HCT116 (cell line): ENCODE measurements around the gene ANKRD6. TPM values are rescaled to one million over a fixed set of nuclear protein-coding genes. Genes with fewer than 3 reads are reported as not detected.

Experiments
- ATAC-seq: fragments of 200-7000 bp; cut with Tn5 transposase; 2 replicates; pipeline ENCODE4 v1.9.1; 2020; ENCODE audit warnings: mild to moderate bottlenecking, moderate library complexity
- BruUV-seq: library from RNA; stranded (reverse); fragments of 400-500 nt; replicated peaks from 2 replicates; lab custom pipeline; 2021; lab: Mats Ljungman, UMichigan
- CTCF ChIA-PET: fragments of 300-600 bp; sonication (Branson Sonifier 250); formaldehyde crosslinking; loops from one replicate; lab custom pipeline; 2021; ENCODE audit warnings: antibody characterized with exemption; lab: Charles Lee
- POLR2A ChIA-PET: fragments of 300-600, 350-600 bp; sonication (Branson Sonifier 250); formaldehyde crosslinking; loops from one replicate; lab custom pipeline; 2021; ENCODE audit warnings: antibody characterized with exemption; lab: Charles Lee
- RAD21 ChIA-PET, 2 experiments: fragments of 300-600 bp; sonication (Branson Sonifier 250); formaldehyde crosslinking; loops; one replicate each; lab custom pipeline; 2023; ENCODE audit warnings: low total read pairs in 2 of 2; ENCODE audit not compliant: uncharacterized antibody in 2 of 2, unreplicated experiment in 2 of 2, low non-redundant PET in 1 of 2; lab: Charles Lee
- DNase-seq: peaks from one replicate; pipeline ENCODE4 v3.0.0-alpha.2; 2010; ENCODE audit warnings: low read depth, low spot score
- H2AFZ ChIP-seq: fragments of 200-600 bp; shearing (Covaris generic), sonication (generic); 2 replicates; pipeline ENCODE4 v1.6.1; 2017; ENCODE audit warnings: low read depth, mixed run types, mixed read lengths, antibody characterized with exemption, low read length; ENCODE audit not compliant: poor library complexity, severe bottlenecking
- H3K27ac ChIP-seq: 2 replicates; pipeline ENCODE4 v1.5.1; 2012; ENCODE audit warnings: low read depth, low read length
- H3K27me3 ChIP-seq: fragments of 200-600 bp; sonication (generic); 2 replicates; pipeline ENCODE4 v1.6.1; 2016; ENCODE audit warnings: mixed run types, low read length, mixed read lengths; ENCODE audit not compliant: insufficient read depth
- H3K36me3 ChIP-seq, 2 experiments: fragments of 200-500 bp in 1 of 2; fragments of 200-600 bp in 1 of 2; sonication (Bioruptor generic) in 1 of 2; sonication (generic) in 1 of 2; 2 replicates each; pipeline versions ENCODE4 v1.5.1 to v1.6.1; 2014 to 2016; ENCODE audit warnings: low read length in 2 of 2, inconsistent platforms in 1 of 2, mixed read lengths in 1 of 2, mixed run types in 1 of 2; ENCODE audit not compliant: insufficient read depth in 2 of 2, control insufficient read depth in 1 of 2
- H3K4me1 ChIP-seq, 2 experiments: fragments of 200-600 bp in 1 of 2; sonication (generic) in 1 of 2; 2 replicates each; pipeline versions ENCODE4 v1.5.1 to v1.6.1; 2012 to 2017; ENCODE audit warnings: low read length in 2 of 2, inconsistent platforms in 1 of 2, mild to moderate bottlenecking in 1 of 2, mixed read lengths in 1 of 2, mixed run types in 1 of 2, moderate library complexity in 1 of 2; ENCODE audit not compliant: insufficient read depth in 2 of 2, control insufficient read depth in 1 of 2
- H3K4me2 ChIP-seq: fragments of 200-600 bp; sonication (generic); 2 replicates; pipeline ENCODE4 v1.6.1; 2017; ENCODE audit warnings: mixed run types, low read length, mixed read lengths
- H3K4me3 ChIP-seq, 2 experiments: fragments of 200-600 bp in 1 of 2; sonication (generic) in 1 of 2; replicated peaks in 1 of 2; 2 replicates each; pipeline ENCODE4 v1.5.1; 2011 to 2016; ENCODE audit warnings: low read length in 2 of 2, control low read depth in 1 of 2, low read depth in 1 of 2, mild to moderate bottlenecking in 1 of 2, mixed read lengths in 1 of 2, mixed run types in 1 of 2
- H3K79me2 ChIP-seq: fragments of 200-600 bp; sonication (generic); 2 replicates; pipeline ENCODE4 v1.6.1; 2017; ENCODE audit warnings: mild to moderate bottlenecking, mixed run types, low read length, moderate library complexity, mixed read lengths; ENCODE audit not compliant: insufficient read depth
- H3K9ac ChIP-seq: fragments of 200-600 bp; sonication (generic); 2 replicates; pipeline ENCODE4 v1.6.1; 2016; ENCODE audit warnings: low read length, mixed read lengths
- H3K9me2 ChIP-seq: fragments of 200-600 bp; sonication (generic), shearing (Covaris generic); 2 replicates; pipeline ENCODE4 v1.6.1; 2017; ENCODE audit warnings: mixed run types, mild to moderate bottlenecking, moderate library complexity; ENCODE audit not compliant: insufficient read depth
- H3K9me3 ChIP-seq, 2 experiments: fragments of 200-500 bp in 1 of 2; fragments of 200-600 bp in 1 of 2; sonication (Bioruptor generic) in 1 of 2; sonication (generic) in 1 of 2; 2 replicates each; pipeline ENCODE4 v1.6.1; 2014 to 2017; ENCODE audit warnings: low read length in 2 of 2, mixed read lengths in 2 of 2, inconsistent platforms in 1 of 2, low read depth in 1 of 2, mild to moderate bottlenecking in 1 of 2, mixed run types in 1 of 2, moderate library complexity in 1 of 2; ENCODE audit not compliant: control insufficient read depth in 1 of 2, insufficient read depth in 1 of 2
- H4K20me1 ChIP-seq: fragments of 200-600 bp; sonication (generic), shearing (Covaris generic); 2 replicates; pipeline ENCODE4 v1.6.1; 2017; ENCODE audit warnings: mixed run types, mild to moderate bottlenecking, moderate library complexity; ENCODE audit not compliant: insufficient read depth
- CBX3 ChIP-seq: IDR thresholded peaks from 2 replicates; pipeline ENCODE4 v1.6.1; 2012; ENCODE audit warnings: low read depth
- CEBPB ChIP-seq: IDR thresholded peaks from 2 replicates; pipeline ENCODE4 v1.6.1; 2012; ENCODE audit warnings: low read depth
- CTCF ChIP-seq, 3 experiments: fragments of 200-600 bp in 1 of 3; sonication (generic) in 1 of 3; IDR thresholded peaks in 2 of 3; conservative IDR thresholded peaks in 1 of 3; 2 replicates each; pipeline ENCODE4 v1.5.1; 2012 to 2017; ENCODE audit warnings: low read depth in 2 of 3, low read length in 2 of 3, antibody characterized with exemption in 1 of 3, borderline replicate concordance in 1 of 3, control low read depth in 1 of 3, mild to moderate bottlenecking in 1 of 3, mixed read lengths in 1 of 3, mixed run types in 1 of 3, moderate library complexity in 1 of 3; ENCODE audit not compliant: insufficient read depth in 1 of 3
- EGR1 ChIP-seq: IDR thresholded peaks from 2 replicates; pipeline ENCODE4 v1.6.1; 2012; ENCODE audit warnings: low read depth
- ELF1 ChIP-seq: IDR thresholded peaks from 2 replicates; pipeline ENCODE4 v1.6.1; 2012; ENCODE audit warnings: low read depth, borderline replicate concordance
- EZH2 ChIP-seq: fragments of 200-600 bp; sonication (generic); IDR thresholded peaks from 2 replicates; pipeline ENCODE4 v1.6.1; 2017; ENCODE audit warnings: antibody characterized with exemption, mixed run types
- EZH2phosphoT487 ChIP-seq: fragments of 200-600 bp; IDR thresholded peaks from 2 replicates; pipeline ENCODE4 v1.6.1; 2018; ENCODE audit warnings: antibody characterized with exemption, borderline replicate concordance
- JUND ChIP-seq: IDR thresholded peaks from 2 replicates; pipeline ENCODE4 v1.6.1; 2012
- MAX ChIP-seq: IDR thresholded peaks from 2 replicates; pipeline ENCODE4 v1.6.1; 2012
- POLR2A ChIP-seq: IDR thresholded peaks from 2 replicates; pipeline ENCODE4 v1.7.0; 2011; ENCODE audit warnings: borderline replicate concordance; ENCODE audit not compliant: insufficient read depth, insufficient read length; ENCODE audit errors: extremely low read depth
- POLR2AphosphoS5 ChIP-seq: IDR thresholded peaks from 2 replicates; pipeline ENCODE4 v1.6.1; 2011; ENCODE audit warnings: mild to moderate bottlenecking, low read depth, low read length, moderate library complexity
- RAD21 ChIP-seq: IDR thresholded peaks from 2 replicates; pipeline ENCODE4 v1.6.1; 2012; ENCODE audit warnings: low read depth, mild to moderate bottlenecking
- REST ChIP-seq: IDR thresholded peaks from 2 replicates; pipeline ENCODE4 v1.6.1; 2012; ENCODE audit warnings: low read depth
- SIN3A ChIP-seq: IDR thresholded peaks from 2 replicates; pipeline ENCODE4 v1.6.1; 2012; ENCODE audit warnings: low read depth
- SP1 ChIP-seq: IDR thresholded peaks from 2 replicates; pipeline ENCODE4 v1.6.1; 2012; ENCODE audit warnings: low read depth
- TCF7L2 ChIP-seq: IDR thresholded peaks from 2 replicates; pipeline ENCODE4 v1.7.0; 2011; ENCODE audit warnings: borderline replicate concordance, inconsistent platforms; ENCODE audit not compliant: insufficient read depth, insufficient read length; ENCODE audit errors: extremely low read depth
- YY1 ChIP-seq: IDR thresholded peaks from 2 replicates; pipeline ENCODE4 v1.6.1; 2011; ENCODE audit warnings: low read length, low read depth, moderate library complexity, mild to moderate bottlenecking; ENCODE audit not compliant: insufficient replicate concordance; ENCODE audit errors: extremely low read depth
- ZBTB33 ChIP-seq: IDR thresholded peaks from 2 replicates; pipeline ENCODE4 v1.6.1; 2011; ENCODE audit warnings: mild to moderate bottlenecking, low read length, moderate library complexity; ENCODE audit not compliant: insufficient replicate concordance; ENCODE audit errors: extremely low read depth
- ZFX ChIP-seq: fragments of 450-650 bp; IDR thresholded peaks from 2 replicates; pipeline ENCODE4 v1.6.1; 2017
- ZNF274 ChIP-seq: fragments of 200-500 bp; sonication (Bioruptor generic); IDR thresholded peaks from 2 replicates; pipeline ENCODE4 v1.6.1; 2014; ENCODE audit warnings: mild to moderate bottlenecking, low read depth, low read length, inconsistent platforms
- intact Hi-C: fragments of 100-400 bp; cut with micrococcal nuclease; formaldehyde crosslinking; loops from 2 replicates; pipeline ENCODE4 v1.10.0; 2022
- total RNA-seq: library from RNA; stranded (reverse); gene quantifications from one replicate; pipeline ENCODE4 v1.2.1, GENCODE V29; 2021; ENCODE audit not compliant: unreplicated experiment

Gene ANKRD6
- total RNA-seq, 1 experiment from 2014 or later = 9.9 TPM

GRCh38 chr6:89459501-89459900, 26.5 kb downstream of the ANKRD6 start:
- TF ChIP-seq MAX = no peak
- TF ChIP-seq POLR2AphosphoS5 = no peak
- no peak for TF ChIP-seq JUND
- no peak for TF ChIP-seq TCF7L2
- TF ChIP-seq REST = no peak
- TF ChIP-seq EGR1 = no peak
- TF ChIP-seq CTCF (IDR thresholded peaks at IDR 0.05 in 2 of 3, conservative IDR thresholded peaks at IDR 0.05 in 1 of 3; ENCODE audit: borderline replicate concordance in 1 of 3, insufficient read depth in 1 of 3, low read depth in 2 of 3, low read length in 2 of 3) = no peak
- TF ChIP-seq EZH2phosphoT487 = no peak
- no peak for TF ChIP-seq CEBPB
- TF ChIP-seq SIN3A = no peak
- TF ChIP-seq YY1 = no peak
- TF ChIP-seq ELF1 = no peak
- no peak for TF ChIP-seq POLR2A
- no peak for TF ChIP-seq ZFX
- no peak for TF ChIP-seq EZH2
- no peak for TF ChIP-seq ZBTB33
- TF ChIP-seq RAD21 = no peak
- no peak for TF ChIP-seq ZNF274
- TF ChIP-seq CBX3 = no peak
- no peak for TF ChIP-seq SP1
- TF ChIP-seq, all 23 proteins: peak for 0
- H3K36me3 ChIP-seq = no peaks in the 10 kb centered on the region
- CTCF ChIA-PET = no interaction called here
- H3K4me1 ChIP-seq = no peaks in the 10 kb centered on the region
- H4K20me1 ChIP-seq = no peaks in the 10 kb centered on the region
- no peaks in the 10 kb centered on the region for H3K9me2 ChIP-seq
- no peak for DNase-seq
- no TSS peak for BruUV-seq
- no peaks in the 10 kb centered on the region for H3K9me3 ChIP-seq
- H3K27me3 ChIP-seq = no peaks in the 10 kb centered on the region
- H2AFZ ChIP-seq = no peak overlapping the region
- RAD21 ChIA-PET = no interaction called here
- POLR2A ChIA-PET = no interaction called here
- intact Hi-C loops = no loop called here
- no peaks in the 10 kb centered on the region for H3K79me2 ChIP-seq
- H3K9ac ChIP-seq = no peak overlapping the region
- H3K4me2 ChIP-seq = no peak overlapping the region
- H3K27ac ChIP-seq = no peak overlapping the region
- ATAC-seq = no peak
- H3K4me3 ChIP-seq = no peak overlapping the region
